Endodermal cell (in vitro differentiated cells): Measurements from ENCODE around the gene CADM1. TPM values are rescaled to one million over a fixed set of nuclear protein-coding genes. Genes with fewer than 3 reads are reported as not detected.
A peak's percentile ranks its signal among the peaks of the same experiment; 100 is the strongest.

Experiments used
- DNase-seq: peaks from one replicate; pipeline ENCODE4 v3.0.0-alpha.2; 2017
- H3K27ac ChIP-seq: 2 replicates; pipeline ENCODE4 v1.5.1; 2013; ENCODE audit warnings: mild to moderate bottlenecking, low read depth, low read length, moderate library complexity
- H3K27me3 ChIP-seq: 2 replicates; pipeline ENCODE4 v1.6.1; 2013; ENCODE audit warnings: mild to moderate bottlenecking, low read length, moderate library complexity; ENCODE audit not compliant: insufficient read depth, control insufficient read depth, poor library complexity, severe bottlenecking
- H3K36me3 ChIP-seq: 2 replicates; pipeline ENCODE4 v1.7.0; 2013; ENCODE audit warnings: mild to moderate bottlenecking, low read length, moderate library complexity; ENCODE audit not compliant: control insufficient read depth, insufficient read depth
- H3K4me1 ChIP-seq: one replicate; pipeline ENCODE4 v1.7.0; 2013; ENCODE audit warnings: low read length; ENCODE audit not compliant: control insufficient read depth, insufficient read depth
- H3K4me3 ChIP-seq: 2 replicates; pipeline ENCODE4 v1.5.1; 2013; ENCODE audit warnings: mild to moderate bottlenecking, low read length, moderate library complexity
- H3K9ac ChIP-seq: 2 replicates; pipeline ENCODE4 v1.6.1; 2013; ENCODE audit warnings: mild to moderate bottlenecking, low read length, moderate library complexity; ENCODE audit not compliant: poor library complexity, severe bottlenecking; ENCODE audit errors: extremely low read depth
- H3K9me3 ChIP-seq: 2 replicates; pipeline ENCODE4 v1.6.1; 2013; ENCODE audit warnings: mild to moderate bottlenecking, low read length, moderate library complexity; ENCODE audit not compliant: control insufficient read depth
- H3K27ac Mint-ChIP-seq: 2 replicates; pipeline ENCODE4 v1.8.0; 2020; ENCODE audit warnings: mixed read lengths
- H3K27me3 Mint-ChIP-seq: 2 replicates; pipeline ENCODE4 v1.8.0; 2021; ENCODE audit warnings: mild to moderate bottlenecking, mixed read lengths; ENCODE audit not compliant: insufficient read depth
- H3K36me3 Mint-ChIP-seq: 2 replicates; pipeline ENCODE4 v1.8.0; 2020; ENCODE audit warnings: low read depth, mixed read lengths
- H3K4me1 Mint-ChIP-seq: 2 replicates; pipeline ENCODE4 v1.8.0; 2020; ENCODE audit warnings: mixed read lengths
- H3K4me3 Mint-ChIP-seq: 2 replicates; pipeline ENCODE4 v1.8.0; 2020; ENCODE audit warnings: mild to moderate bottlenecking, moderate library complexity, mixed read lengths
- H3K9me3 Mint-ChIP-seq: 2 replicates; pipeline ENCODE4 v1.8.0; 2020; ENCODE audit warnings: mild to moderate bottlenecking, mixed read lengths
- CTCF ChIP-seq: fragments of 200-600 bp; sonication (generic); conservative IDR thresholded peaks from 2 replicates; pipeline ENCODE4 v1.5.0; 2021; ENCODE audit warnings: antibody characterized with exemption, mild to moderate bottlenecking
- WGBS, 2 experiments: methylation state at CpG; one replicate each; pipeline versions ENCODE4 v1.1.5 to v1.1.7; 2013; ENCODE audit warnings: missing lambda C conversion rate in 2 of 2, mixed read lengths in 1 of 2; ENCODE audit not compliant: insufficient coverage in 1 of 2, insufficient read length in 1 of 2; 5-methylcytosine and 5-hydroxymethylcytosine counted together
- total RNA-seq, 2 donors: library from RNA; stranded (reverse); fragmentation: NEBNext Ultra II Directional in 1 of 2; extraction: Animal tissue kit (Norgen Biotek cat#: 25700) in 1 of 2; gene quantifications; 2 replicates in 1 of 2; 3 replicates in 1 of 2; pipeline ENCODE4 v1.2.1, GENCODE V29; 2021

Gene CADM1
- total RNA-seq, 2 donors from 2014 or later: 76.3 to 88.2 TPM

DNA sequence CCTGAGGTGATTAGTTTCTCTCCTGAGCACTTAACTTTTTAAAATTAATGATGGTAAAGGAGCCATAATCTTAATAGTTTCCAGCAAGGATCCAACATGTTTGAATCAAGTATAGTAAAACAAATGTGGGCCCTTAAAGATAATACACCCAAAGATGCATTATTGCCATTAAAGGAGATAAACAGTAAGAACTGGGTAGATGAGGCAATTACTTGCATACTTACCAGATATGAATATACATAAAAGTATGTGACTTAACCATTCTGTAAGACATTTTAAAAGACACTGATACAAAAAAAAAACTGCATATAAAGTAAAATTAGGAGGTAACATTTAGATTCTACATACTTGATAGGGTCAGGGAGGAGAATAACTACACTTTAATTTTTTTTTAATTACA lies 48.2 kb downstream of the CADM1 start:
- no peaks in the 10 kb centered on the region for H3K36me3 Mint-ChIP-seq
- H3K27me3 ChIP-seq: no peaks in the 10 kb centered on the region
- no peak overlapping the region for H3K27ac Mint-ChIP-seq
- H3K4me3 Mint-ChIP-seq: no peak overlapping the region
- no peak overlapping the region for H3K4me3 ChIP-seq
- no peaks in the 10 kb centered on the region for H3K36me3 ChIP-seq
- H3K4me1 ChIP-seq: peaks cover 15% of the 10 kb centered on the region
- no peak overlapping the region for H3K27ac ChIP-seq
- H3K9ac ChIP-seq: no peak overlapping the region
- no peak for DNase-seq
- H3K27me3 Mint-ChIP-seq: no peaks in the 10 kb centered on the region
- no peaks in the 10 kb centered on the region for H3K9me3 Mint-ChIP-seq
- no peaks in the 10 kb centered on the region for H3K9me3 ChIP-seq
- TF ChIP-seq CTCF: no peak
- peaks cover 69% of the 10 kb centered on the region for H3K4me1 Mint-ChIP-seq

DNA sequence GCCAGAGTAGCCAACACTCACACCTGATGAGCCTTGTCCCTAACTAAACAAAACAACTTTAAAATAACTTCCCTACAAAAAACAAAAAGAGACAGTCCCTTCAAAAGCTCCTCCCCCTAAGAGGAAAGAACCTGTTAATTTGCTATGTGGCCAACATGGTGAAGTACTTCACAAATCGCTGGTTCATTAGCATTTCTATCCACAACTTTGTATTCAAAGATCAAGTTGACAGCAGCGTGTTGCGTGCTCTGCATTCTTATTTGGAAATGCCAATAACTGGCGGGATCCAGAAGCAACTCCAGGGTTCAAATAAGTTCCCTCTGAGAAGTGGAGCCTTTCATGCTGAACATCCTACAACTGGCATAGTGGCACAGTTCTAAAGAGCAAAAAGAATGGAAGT lies 48.6 kb downstream of the CADM1 start:
- Mint-ChIP-seq H3K27me3 (no peaks in the 10 kb centered on the region), H3K4me3 (no peak overlapping the region), H3K4me1 (peaks cover 68% of the 10 kb centered on the region), H3K36me3 (no peaks in the 10 kb centered on the region), H3K27ac (no peak overlapping the region), H3K9me3 (no peaks in the 10 kb centered on the region)
- Histone ChIP-seq H3K4me1 (peaks cover 15% of the 10 kb centered on the region), H3K36me3 (no peaks in the 10 kb centered on the region), H3K27ac (no peak overlapping the region), H3K27me3 (no peaks in the 10 kb centered on the region), H3K9ac (no peak overlapping the region), H3K9me3 (no peaks in the 10 kb centered on the region), H3K4me3 (no peak overlapping the region)
- no peak for TF ChIP-seq CTCF
- DNase-seq: no peak
- 44 to 47% methylated on average over 4 of the region's 4 CpGs for WGBS, 2 experiments

- WGBS, 2 experiments: 91% methylated on average over 1 of the region's 1 CpG; no CpG with 5 or more reads in 1 of the 2 experiments
- H3K4me1 Mint-ChIP-seq: peaks cover 60% of the 10 kb centered on the region
- Histone ChIP-seq H3K9me3 (no peaks in the 10 kb centered on the region), H3K27ac (no peak overlapping the region), H3K9ac (no peak overlapping the region), H3K27me3 (no peaks in the 10 kb centered on the region), H3K4me1 (peaks cover 15% of the 10 kb centered on the region), H3K36me3 (no peaks in the 10 kb centered on the region), H3K4me3 (peak overlapping the region; percentile 37)
- H3K9me3 Mint-ChIP-seq: no peaks in the 10 kb centered on the region
- H3K27ac Mint-ChIP-seq: no peak overlapping the region
- no peaks in the 10 kb centered on the region for H3K36me3 Mint-ChIP-seq
- no peak for TF ChIP-seq CTCF
- no peaks in the 10 kb centered on the region for H3K27me3 Mint-ChIP-seq
- no peak overlapping the region for H3K4me3 Mint-ChIP-seq
- DNase-seq: no peak
Observed at GRCh38 chr11:115454525-115454924, 49.7 kb downstream of the CADM1 start.
